ENCODE data around the gene ADCK1.
"Not testable (repeated sequence)": the region's sequence is repeated elsewhere in the genome, so short reads cannot be mapped to it uniquely, and the experiment has no call there.

ADCK1 gene

GRCh38 chr14:77791225-77791600 lies 8.7 kb upstream of the ADCK1 start:
- Histone ChIP-seq H2AFZ (ENCODE audit: insufficient read depth, low read length, poor library complexity) (no peak overlapping the region), H3K4me1 (ENCODE audit: control insufficient read depth in 1 of 2, insufficient read depth in 2 of 2, low read length in 2 of 2) (peaks cover 0 to 4% of the 10 kb centered on the region in 2 experiments), H4K12ac (ENCODE audit: low read depth, low read length) (no peak overlapping the region), H3K36me3 (ENCODE audit: control insufficient read depth in 1 of 2, insufficient read depth in 2 of 2, low read length in 2 of 2) (no peaks in the 10 kb centered on the region), H3K4me2 (ENCODE audit: low read length) (no peak overlapping the region), H3K14ac (ENCODE audit: low read length) (no peak overlapping the region), H2BK120ac (ENCODE audit: insufficient read depth, low read length, poor library complexity) (no peak overlapping the region), H3K79me1 (ENCODE audit: low read length) (no peaks in the 10 kb centered on the region), H3K18ac (ENCODE audit: low read length) (no peak overlapping the region), H3K27me3 (ENCODE audit: insufficient read depth, low read length) (no peaks in the 10 kb centered on the region), H3K9ac (ENCODE audit: low read length) (no peak overlapping the region), H3K4me3 (ENCODE audit: low read depth, low read length) (no peak overlapping the region), H3K9me3 (ENCODE audit: insufficient read depth, low read depth, low read length) (no peaks in the 10 kb centered on the region), H3K23ac (ENCODE audit: low read length) (no peak overlapping the region), H3K79me2 (ENCODE audit: control insufficient read depth, insufficient read depth, low read length, poor library complexity) (no peaks in the 10 kb centered on the region), H2BK12ac (ENCODE audit: low read length) (no peak overlapping the region), H3K27ac (ENCODE audit: low read depth, low read length) (no peak overlapping the region), H4K91ac (ENCODE audit: low read depth, low read length) (no peak overlapping the region), H4K8ac (ENCODE audit: low read depth, low read length) (no peak overlapping the region), H2AK5ac (ENCODE audit: low read length) (no peak overlapping the region), H2BK5ac (ENCODE audit: low read depth, low read length, poor library complexity) (no peak overlapping the region), H3K4ac (ENCODE audit: low read depth, low read length) (no peak overlapping the region)
- peak; percentile 85 to 93 for DNase-seq
- no CpG with 5 or more reads among the region's 1 CpG for WGBS (ENCODE audit: extremely low coverage, insufficient coverage, insufficient read length)

- H3K4ac ChIP-seq (ENCODE audit: low read depth, low read length); H3K4me2 ChIP-seq (ENCODE audit: low read length); H2BK12ac ChIP-seq (ENCODE audit: low read length); H3K79me2 ChIP-seq (ENCODE audit: control insufficient read depth, insufficient read depth, low read length, poor library complexity); H2AFZ ChIP-seq (ENCODE audit: insufficient read depth, low read length, poor library complexity); H4K91ac ChIP-seq (ENCODE audit: low read depth, low read length); H3K9me3 ChIP-seq (ENCODE audit: insufficient read depth, low read depth, low read length); H4K12ac ChIP-seq (ENCODE audit: low read depth, low read length); H3K27me3 ChIP-seq (ENCODE audit: insufficient read depth, low read length); H2AK5ac ChIP-seq (ENCODE audit: low read length); H3K4me3 ChIP-seq (ENCODE audit: low read depth, low read length); H3K36me3 ChIP-seq (ENCODE audit: control insufficient read depth in 1 of 2, insufficient read depth in 2 of 2, low read length in 2 of 2); H3K23ac ChIP-seq (ENCODE audit: low read length); H3K9ac ChIP-seq (ENCODE audit: low read length); H4K8ac ChIP-seq (ENCODE audit: low read depth, low read length); H2BK5ac ChIP-seq (ENCODE audit: low read depth, low read length, poor library complexity); H3K4me1 ChIP-seq (ENCODE audit: control insufficient read depth in 1 of 2, insufficient read depth in 2 of 2, low read length in 2 of 2); H3K14ac ChIP-seq (ENCODE audit: low read length); H2BK120ac ChIP-seq (ENCODE audit: insufficient read depth, low read length, poor library complexity); H3K27ac ChIP-seq (ENCODE audit: low read depth, low read length); H3K18ac ChIP-seq (ENCODE audit: low read length); H3K79me1 ChIP-seq (ENCODE audit: low read length): not testable (repeated sequence)
- no CpG with 5 or more reads among the region's 3 CpGs for WGBS (ENCODE audit: extremely low coverage, insufficient coverage, insufficient read length)
- DNase-seq, result peak; percentile 75 to 78
Observed at GRCh38 chr14:77793255-77793654, 6.7 kb upstream of the ADCK1 start.

GRCh38 chr14:77794357-77794756 lies 5.6 kb upstream of the ADCK1 start:
- no peak overlapping the region for H2BK120ac ChIP-seq (ENCODE audit: insufficient read depth, low read length, poor library complexity)
- no peak overlapping the region for H3K14ac ChIP-seq (ENCODE audit: low read length)
- no peak overlapping the region for H2BK12ac ChIP-seq (ENCODE audit: low read length)
- no peak overlapping the region for H4K91ac ChIP-seq (ENCODE audit: low read depth, low read length)
- no peak overlapping the region for H4K12ac ChIP-seq (ENCODE audit: low read depth, low read length)
- no CpG with 5 or more reads among the region's 4 CpGs for WGBS (ENCODE audit: extremely low coverage, insufficient coverage, insufficient read length)
- no peak overlapping the region for H3K4ac ChIP-seq (ENCODE audit: low read depth, low read length)
- no peak overlapping the region for H3K9ac ChIP-seq (ENCODE audit: low read length)
- H3K79me1 ChIP-seq (ENCODE audit: low read length), result no peaks in the 10 kb centered on the region
- no peak overlapping the region for H3K4me3 ChIP-seq (ENCODE audit: low read depth, low read length)
- no peaks in the 10 kb centered on the region for H3K27me3 ChIP-seq (ENCODE audit: insufficient read depth, low read length)
- no peak overlapping the region for H4K8ac ChIP-seq (ENCODE audit: low read depth, low read length)
- no peak overlapping the region for H2AFZ ChIP-seq (ENCODE audit: insufficient read depth, low read length, poor library complexity)
- no peak overlapping the region for H2AK5ac ChIP-seq (ENCODE audit: low read length)
- DNase-seq, result no peak
- H3K36me3 ChIP-seq (ENCODE audit: control insufficient read depth in 1 of 2, insufficient read depth in 2 of 2, low read length in 2 of 2), result no peaks in the 10 kb centered on the region
- no peaks in the 10 kb centered on the region for H3K9me3 ChIP-seq (ENCODE audit: insufficient read depth, low read depth, low read length)
- no peak overlapping the region for H3K23ac ChIP-seq (ENCODE audit: low read length)
- peaks cover 0 to 4% of the 10 kb centered on the region in 2 experiments for H3K4me1 ChIP-seq (ENCODE audit: control insufficient read depth in 1 of 2, insufficient read depth in 2 of 2, low read length in 2 of 2)
- no peaks in the 10 kb centered on the region for H3K79me2 ChIP-seq (ENCODE audit: control insufficient read depth, insufficient read depth, low read length, poor library complexity)
- no peak overlapping the region for H2BK5ac ChIP-seq (ENCODE audit: low read depth, low read length, poor library complexity)
- no peak overlapping the region for H3K27ac ChIP-seq (ENCODE audit: low read depth, low read length)
- H3K4me2 ChIP-seq (ENCODE audit: low read length), result no peak overlapping the region
- no peak overlapping the region for H3K18ac ChIP-seq (ENCODE audit: low read length)

GRCh38 chr14:77799456-77799855 lies 453 bp upstream of the ADCK1 start:
- not testable (repeated sequence) for H3K4me3 ChIP-seq (ENCODE audit: low read depth, low read length); H3K4ac ChIP-seq (ENCODE audit: low read depth, low read length); H3K79me2 ChIP-seq (ENCODE audit: control insufficient read depth, insufficient read depth, low read length, poor library complexity); H3K9me3 ChIP-seq (ENCODE audit: insufficient read depth, low read depth, low read length); H4K91ac ChIP-seq (ENCODE audit: low read depth, low read length); DNase-seq; H4K8ac ChIP-seq (ENCODE audit: low read depth, low read length); H3K36me3 ChIP-seq (ENCODE audit: control insufficient read depth in 1 of 2, insufficient read depth in 2 of 2, low read length in 2 of 2); H2BK5ac ChIP-seq (ENCODE audit: low read depth, low read length, poor library complexity); H3K14ac ChIP-seq (ENCODE audit: low read length); H3K79me1 ChIP-seq (ENCODE audit: low read length); H3K27me3 ChIP-seq (ENCODE audit: insufficient read depth, low read length); H2AK5ac ChIP-seq (ENCODE audit: low read length); H2BK120ac ChIP-seq (ENCODE audit: insufficient read depth, low read length, poor library complexity); H3K27ac ChIP-seq (ENCODE audit: low read depth, low read length); H3K9ac ChIP-seq (ENCODE audit: low read length); H3K23ac ChIP-seq (ENCODE audit: low read length); H3K18ac ChIP-seq (ENCODE audit: low read length); H2BK12ac ChIP-seq (ENCODE audit: low read length); H4K12ac ChIP-seq (ENCODE audit: low read depth, low read length); H3K4me1 ChIP-seq (ENCODE audit: control insufficient read depth in 1 of 2, insufficient read depth in 2 of 2, low read length in 2 of 2)
- H3K4me2 ChIP-seq (ENCODE audit: low read length), result peak overlapping the region; percentile 90
- WGBS (ENCODE audit: extremely low coverage, insufficient coverage, insufficient read length), result no CpG with 5 or more reads among the region's 13 CpGs
- peak overlapping the region; percentile 69 for H2AFZ ChIP-seq (ENCODE audit: insufficient read depth, low read length, poor library complexity)
